ENCODE measurements around the gene DCTN3. TPM values are rescaled to one million over a fixed set of nuclear protein-coding genes. Genes with fewer than 3 reads are reported as not detected.
A peak's percentile ranks its signal among the peaks of the same experiment; 100 is the strongest.

DCTN3 gene
- total and polyA plus RNA-seq, 9 of the 15 experiments (the other 6 are each of a cell fraction or from before 2014, with no cell fraction given), result 11.0 to 51.0 (median 41.9) TPM

- TF ChIP-seq, protein P1, sequence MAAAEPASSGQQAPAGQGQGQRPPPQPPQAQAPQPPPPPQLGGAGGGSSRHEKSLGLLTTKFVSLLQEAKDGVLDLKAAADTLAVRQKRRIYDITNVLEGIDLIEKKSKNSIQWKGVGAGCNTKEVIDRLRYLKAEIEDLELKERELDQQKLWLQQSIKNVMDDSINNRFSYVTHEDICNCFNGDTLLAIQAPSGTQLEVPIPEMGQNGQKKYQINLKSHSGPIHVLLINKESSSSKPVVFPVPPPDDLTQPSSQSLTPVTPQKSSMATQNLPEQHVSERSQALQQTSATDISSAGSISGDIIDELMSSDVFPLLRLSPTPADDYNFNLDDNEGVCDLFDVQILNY (CRISPR knock-in tag; IDR thresholded peaks at IDR 0.05), result no peak
- TF ChIP-seq ILF3 (IDR thresholded peaks at IDR 0.05; ENCODE audit: borderline replicate concordance), result no peak
- peak; percentile 66 for TF ChIP-seq POLR2G (IDR thresholded peaks at IDR 0.05; ENCODE audit: low read depth, low read length)
- TF ChIP-seq TFAP4 (CRISPR knock-in tag; IDR thresholded peaks at IDR 0.05; ENCODE audit: borderline replicate concordance), result peak; percentile 58; the same call in 1 of the 2 replicates
- no peak for TF ChIP-seq ZNF12 (CRISPR knock-in tag; IDR thresholded peaks at IDR 0.05)
- TF ChIP-seq TGIF2 (CRISPR knock-in tag; IDR thresholded peaks at IDR 0.05), result no peak
- TF ChIP-seq SMARCA5 (IDR thresholded peaks at IDR 0.05), result 0 out of 2 replicates have a peak, but pooled peaks have one; percentile 76
- TF ChIP-seq XRCC4 (IDR thresholded peaks at IDR 0.05; ENCODE audit: extremely low read depth, insufficient read depth, insufficient read length), result no peak
- no peak for TF ChIP-seq POLR2H (tag; IDR thresholded peaks at IDR 0.05; ENCODE audit: low read depth)
- no peak for TF ChIP-seq MCM7 (IDR thresholded peaks at IDR 0.05)
- no peak for TF ChIP-seq ZKSCAN1 (IDR thresholded peaks at IDR 0.05; ENCODE audit: low read depth, low read length)
- TF ChIP-seq, protein P2, sequence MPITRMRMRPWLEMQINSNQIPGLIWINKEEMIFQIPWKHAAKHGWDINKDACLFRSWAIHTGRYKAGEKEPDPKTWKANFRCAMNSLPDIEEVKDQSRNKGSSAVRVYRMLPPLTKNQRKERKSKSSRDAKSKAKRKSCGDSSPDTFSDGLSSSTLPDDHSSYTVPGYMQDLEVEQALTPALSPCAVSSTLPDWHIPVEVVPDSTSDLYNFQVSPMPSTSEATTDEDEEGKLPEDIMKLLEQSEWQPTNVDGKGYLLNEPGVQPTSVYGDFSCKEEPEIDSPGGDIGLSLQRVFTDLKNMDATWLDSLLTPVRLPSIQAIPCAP (CRISPR knock-in tag; IDR thresholded peaks at IDR 0.05; ENCODE audit: borderline replicate concordance), result no peak
- TF ChIP-seq ZFP36 (IDR thresholded peaks at IDR 0.05; ENCODE audit: low read depth, low read length, partially characterized antibody), result no peak
- no peak for TF ChIP-seq BACH1 (tag; IDR thresholded peaks at IDR 0.05)
- 0 out of 2 replicates have a peak, but pooled peaks have one; percentile 36 for TF ChIP-seq NR2C2 (CRISPR knock-in tag; IDR thresholded peaks at IDR 0.05)
- TF ChIP-seq NR2C2 (tag; IDR thresholded peaks at IDR 0.05), result peak; percentile 95
- TF ChIP-seq, protein P3, sequence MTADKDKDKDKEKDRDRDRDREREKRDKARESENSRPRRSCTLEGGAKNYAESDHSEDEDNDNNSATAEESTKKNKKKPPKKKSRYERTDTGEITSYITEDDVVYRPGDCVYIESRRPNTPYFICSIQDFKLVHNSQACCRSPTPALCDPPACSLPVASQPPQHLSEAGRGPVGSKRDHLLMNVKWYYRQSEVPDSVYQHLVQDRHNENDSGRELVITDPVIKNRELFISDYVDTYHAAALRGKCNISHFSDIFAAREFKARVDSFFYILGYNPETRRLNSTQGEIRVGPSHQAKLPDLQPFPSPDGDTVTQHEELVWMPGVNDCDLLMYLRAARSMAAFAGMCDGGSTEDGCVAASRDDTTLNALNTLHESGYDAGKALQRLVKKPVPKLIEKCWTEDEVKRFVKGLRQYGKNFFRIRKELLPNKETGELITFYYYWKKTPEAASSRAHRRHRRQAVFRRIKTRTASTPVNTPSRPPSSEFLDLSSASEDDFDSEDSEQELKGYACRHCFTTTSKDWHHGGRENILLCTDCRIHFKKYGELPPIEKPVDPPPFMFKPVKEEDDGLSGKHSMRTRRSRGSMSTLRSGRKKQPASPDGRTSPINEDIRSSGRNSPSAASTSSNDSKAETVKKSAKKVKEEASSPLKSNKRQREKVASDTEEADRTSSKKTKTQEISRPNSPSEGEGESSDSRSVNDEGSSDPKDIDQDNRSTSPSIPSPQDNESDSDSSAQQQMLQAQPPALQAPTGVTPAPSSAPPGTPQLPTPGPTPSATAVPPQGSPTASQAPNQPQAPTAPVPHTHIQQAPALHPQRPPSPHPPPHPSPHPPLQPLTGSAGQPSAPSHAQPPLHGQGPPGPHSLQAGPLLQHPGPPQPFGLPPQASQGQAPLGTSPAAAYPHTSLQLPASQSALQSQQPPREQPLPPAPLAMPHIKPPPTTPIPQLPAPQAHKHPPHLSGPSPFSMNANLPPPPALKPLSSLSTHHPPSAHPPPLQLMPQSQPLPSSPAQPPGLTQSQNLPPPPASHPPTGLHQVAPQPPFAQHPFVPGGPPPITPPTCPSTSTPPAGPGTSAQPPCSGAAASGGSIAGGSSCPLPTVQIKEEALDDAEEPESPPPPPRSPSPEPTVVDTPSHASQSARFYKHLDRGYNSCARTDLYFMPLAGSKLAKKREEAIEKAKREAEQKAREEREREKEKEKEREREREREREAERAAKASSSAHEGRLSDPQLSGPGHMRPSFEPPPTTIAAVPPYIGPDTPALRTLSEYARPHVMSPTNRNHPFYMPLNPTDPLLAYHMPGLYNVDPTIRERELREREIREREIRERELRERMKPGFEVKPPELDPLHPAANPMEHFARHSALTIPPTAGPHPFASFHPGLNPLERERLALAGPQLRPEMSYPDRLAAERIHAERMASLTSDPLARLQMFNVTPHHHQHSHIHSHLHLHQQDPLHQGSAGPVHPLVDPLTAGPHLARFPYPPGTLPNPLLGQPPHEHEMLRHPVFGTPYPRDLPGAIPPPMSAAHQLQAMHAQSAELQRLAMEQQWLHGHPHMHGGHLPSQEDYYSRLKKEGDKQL (CRISPR knock-in tag; IDR thresholded peaks at IDR 0.05; ENCODE audit: borderline replicate concordance), result no peak
- TF ChIP-seq ZC3H4 (CRISPR knock-in tag; IDR thresholded peaks at IDR 0.05; ENCODE audit: borderline replicate concordance), result no peak
- no peak for TF ChIP-seq HCFC1 (IDR thresholded peaks at IDR 0.05; ENCODE audit: low read depth, low read length)
Observed at GRCh38 chr9:34651876-34652601, 31.7 kb upstream of the DCTN3 start, which contains the start of gene IL11RA (continued).

All from K562 (cell line).